Measurements from ENCODE around the gene BORCS5. TPM values are rescaled to one million over a fixed set of nuclear protein-coding genes. Genes with fewer than 3 reads are reported as not detected.

Gene BORCS5
- total RNA-seq, 1 experiment from 2014 or later = 13.9 TPM

GRCh38 chr12:12510141-12510540, 153.3 kb downstream of the BORCS5 start:
- no peak overlapping the region for H4K5ac ChIP-seq (ENCODE audit: insufficient read length, low read depth, low read length)
- H3K9ac ChIP-seq (ENCODE audit: extremely low read depth, insufficient read length, low read length) = no peak overlapping the region
- H3K27ac ChIP-seq (ENCODE audit: insufficient read length, low read depth, low read length) = no peak overlapping the region
- H4K8ac ChIP-seq (replicated peaks; ENCODE audit: insufficient read length, low read depth, low read length) = no peak overlapping the region
- peaks cover 2% of the 10 kb centered on the region for H3K79me1 ChIP-seq (ENCODE audit: insufficient read depth, low read depth, low read length, poor library complexity, severe bottlenecking)
- H2AFZ ChIP-seq (ENCODE audit: low read length) = no peak overlapping the region
- no peak overlapping the region for H3K4me2 ChIP-seq (ENCODE audit: insufficient read depth, insufficient read length, low read length)
- no peak overlapping the region for H2BK20ac ChIP-seq (ENCODE audit: low read depth, low read length, poor library complexity, severe bottlenecking)
- no peaks in the 10 kb centered on the region for H3K23me2 ChIP-seq (ENCODE audit: insufficient read length, low read depth, low read length, poor library complexity, severe bottlenecking)
- no peak overlapping the region for H3K4ac ChIP-seq (ENCODE audit: low read depth, low read length)
- H3K4me1 Mint-ChIP-seq = peaks cover 57 to 60% of the 10 kb centered on the region in 2 experiments
- no peak overlapping the region for H3K23ac ChIP-seq (ENCODE audit: insufficient read length, low read depth, low read length)
- H3K14ac ChIP-seq (ENCODE audit: insufficient read depth, low read length) = no peak overlapping the region
- H3K27me3 ChIP-seq (ENCODE audit: insufficient read depth, low read length) = no peaks in the 10 kb centered on the region
- H3K4me1 ChIP-seq (ENCODE audit: insufficient read depth, low read length) = peaks cover 13% of the 10 kb centered on the region
- no peak overlapping the region for H3K4me3 Mint-ChIP-seq
- H3K56ac ChIP-seq (ENCODE audit: insufficient read length, low read depth, low read length) = no peak overlapping the region
- H4K91ac ChIP-seq (ENCODE audit: insufficient read length, low read depth, low read length) = no peak overlapping the region
- no peak overlapping the region for H3K18ac ChIP-seq (ENCODE audit: insufficient read length, low read depth, low read length)
- H3K36me3 Mint-ChIP-seq (ENCODE audit: insufficient read depth in 1 of 3, low read depth in 3 of 3) = peaks cover 0 to 5% (median 5%) of the 10 kb centered on the region in 3 experiments; a peak in 5 of 7 replicates
- H2BK12ac ChIP-seq (ENCODE audit: insufficient read length, low read depth, low read length) = no peak overlapping the region
- no peak for TF ChIP-seq CTCF (conservative IDR thresholded peaks at IDR 0.05)
- no peak overlapping the region for H2BK5ac ChIP-seq (ENCODE audit: insufficient read length, low read length)
- no peaks in the 10 kb centered on the region for H3K9me3 Mint-ChIP-seq
- DNase-seq = no peak
- no peak overlapping the region for H2AK5ac ChIP-seq (ENCODE audit: insufficient read length, low read length)
- no peaks in the 10 kb centered on the region for H3K9me3 ChIP-seq (ENCODE audit: control insufficient read depth, low read depth, low read length)
- H3K27ac Mint-ChIP-seq = no peak overlapping the region
- no peak overlapping the region for H2BK15ac ChIP-seq (ENCODE audit: low read depth, low read length)
- H3K27me3 Mint-ChIP-seq (ENCODE audit: low read depth) = no peaks in the 10 kb centered on the region
- H3K79me2 ChIP-seq (ENCODE audit: insufficient read depth, low read length) = peaks cover 7% of the 10 kb centered on the region; the same call in 1 of the 2 replicates
- no peak overlapping the region for H3T11ph ChIP-seq (ENCODE audit: low read length)
- WGBS (ENCODE audit: extremely low coverage, insufficient read length, low lambda C conversion rate) = no CpG with 5 or more reads among the region's 2 CpGs
- no peaks in the 10 kb centered on the region for H4K20me1 ChIP-seq (ENCODE audit: control insufficient read depth, insufficient read depth, insufficient read length)
- H2BK120ac ChIP-seq (ENCODE audit: low read depth, low read length, poor library complexity, severe bottlenecking) = no peak overlapping the region

All from H9 (cell line).